Smooth muscle cell (in vitro differentiated cells): ENCODE data around the gene AK2. TPM values are rescaled to one million over a fixed set of nuclear protein-coding genes. Genes with fewer than 3 reads are reported as not detected.
A peak's percentile ranks its signal among the peaks of the same experiment; 100 is the strongest.

Source experiments
- DNase-seq: peaks from one replicate; lab custom pipeline; 2025; ENCODE audit not compliant: unreplicated experiment; lab: John Stamatoyannopoulos, UW
- H2AFZ ChIP-seq: fragments of 200-600 bp; sonication (generic); 2 replicates; pipeline ENCODE4 v1.6.0; 2016; ENCODE audit warnings: antibody characterized with exemption, low read depth, mild to moderate bottlenecking
- H3F3A ChIP-seq: fragments of 200-600 bp; sonication (generic); 2 replicates; pipeline ENCODE4 v1.6.0; 2017; ENCODE audit warnings: antibody characterized with exemption, low read depth
- H3K27ac ChIP-seq: fragments of 200-600 bp; sonication (generic); 2 replicates; pipeline ENCODE4 v1.5.1; 2016; ENCODE audit warnings: low read depth, mild to moderate bottlenecking
- H3K27me3 ChIP-seq: fragments of 200-600 bp; sonication (generic); 2 replicates; pipeline ENCODE4 v1.6.1; 2016; ENCODE audit warnings: low read depth, mild to moderate bottlenecking
- H3K36me3 ChIP-seq: fragments of 200-600 bp; sonication (generic); 2 replicates; pipeline ENCODE4 v1.5.1; 2016; ENCODE audit warnings: low read depth
- H3K4me1 ChIP-seq: fragments of 200-600 bp; sonication (generic); 2 replicates; pipeline ENCODE4 v1.5.1; 2016; ENCODE audit warnings: low read depth
- H3K4me2 ChIP-seq: fragments of 200-600 bp; sonication (generic); 2 replicates; pipeline ENCODE4 v1.6.0; 2016; ENCODE audit warnings: mild to moderate bottlenecking
- H3K4me3 ChIP-seq: fragments of 200-600 bp; sonication (generic); 2 replicates; pipeline ENCODE4 v1.5.1; 2016; ENCODE audit warnings: mild to moderate bottlenecking
- H3K79me2 ChIP-seq: fragments of 200-600 bp; sonication (generic); 2 replicates; pipeline ENCODE4 v1.6.0; 2016; ENCODE audit warnings: low read depth, mild to moderate bottlenecking
- H3K9ac ChIP-seq: fragments of 200-600 bp; sonication (generic); 2 replicates; pipeline ENCODE4 v1.6.0; 2016; ENCODE audit warnings: low read depth
- H3K9me3 ChIP-seq: fragments of 200-600 bp; sonication (generic); replicated peaks from 2 replicates; pipeline ENCODE4 v1.5.1; 2016; ENCODE audit warnings: low read depth
- H4K20me1 ChIP-seq: fragments of 200-600 bp; sonication (generic); 2 replicates; pipeline ENCODE4 v1.6.0; 2016; ENCODE audit warnings: low read depth
- CTCF ChIP-seq: fragments of 200-600 bp; sonication (generic); IDR thresholded peaks from 2 replicates; pipeline ENCODE4 v1.5.1; 2017; ENCODE audit warnings: borderline replicate concordance, mild to moderate bottlenecking, antibody characterized with exemption; ENCODE audit not compliant: insufficient read depth, poor library complexity, severe bottlenecking
- WGBS: methylation state at CpG from one replicate; pipeline ENCODE4 v1.1.7; 2016; ENCODE audit warnings: low lambda C conversion rate; 5-methylcytosine and 5-hydroxymethylcytosine counted together
- polyA plus RNA-seq: library from polyadenylated mRNA; unstranded; fragments of >200 nt; fragmentation: Nextera tagmentation; extraction: Ambion mirVana; gene quantifications from 2 replicates; pipeline ENCODE4 v1.2.1, GENCODE V29; 2016
- total RNA-seq: library from RNA; depleted of rRNA; stranded (reverse); fragments of >200 nt; gene quantifications from 2 replicates; pipeline ENCODE4 v1.2.3, GENCODE V29; 2014

Gene AK2
- total and polyA plus RNA-seq, 2 experiments from 2014 or later: 89.8 to 121 TPM

- TF ChIP-seq CTCF: peak; percentile 51
- H3K79me2 ChIP-seq: no peaks in the 10 kb centered on the region
- 38% methylated on average over 6 of the region's 6 CpGs for WGBS
- no peaks in the 10 kb centered on the region for H4K20me1 ChIP-seq
- peak overlapping the region; percentile 55 for H3K27ac ChIP-seq
- no peaks in the 10 kb centered on the region for H3K9me3 ChIP-seq
- no peak overlapping the region for H3K4me3 ChIP-seq
- no peak for DNase-seq
- H3K36me3 ChIP-seq: no peaks in the 10 kb centered on the region
- no peak overlapping the region for H3K9ac ChIP-seq
- peaks cover 7% of the 10 kb centered on the region for H3F3A ChIP-seq
- H2AFZ ChIP-seq: no peak overlapping the region
- no peaks in the 10 kb centered on the region for H3K27me3 ChIP-seq
- H3K4me1 ChIP-seq: peaks cover 16% of the 10 kb centered on the region
- H3K4me2 ChIP-seq: no peak overlapping the region
These were observed 29.3 kb downstream of the AK2 start for GRCh38 chr1:33007190-33008050.

GRCh38 chr1:33005838-33006421 lies 30.8 kb downstream of the AK2 start:
- Histone ChIP-seq H4K20me1 (no peaks in the 10 kb centered on the region), H3F3A (peaks cover 5% of the 10 kb centered on the region), H3K27me3 (no peaks in the 10 kb centered on the region), H3K4me3 (no peak overlapping the region), H3K4me1 (peaks cover 11% of the 10 kb centered on the region), H2AFZ (no peak overlapping the region), H3K4me2 (no peak overlapping the region), H3K36me3 (no peaks in the 10 kb centered on the region), H3K9me3 (no peaks in the 10 kb centered on the region), H3K9ac (no peak overlapping the region), H3K79me2 (no peaks in the 10 kb centered on the region), H3K27ac (peak overlapping the region; percentile 43)
- 74% methylated on average over 9 of the region's 9 CpGs for whole genome bisulfite sequencing
- no peak for DNase-seq
- TF ChIP-seq CTCF: no peak

- Histone ChIP-seq H3K9me3 (no peaks in the 10 kb centered on the region), H3F3A (peaks cover 5% of the 10 kb centered on the region), H3K4me3 (no peak overlapping the region), H3K9ac (no peak overlapping the region), H3K4me1 (peaks cover 11% of the 10 kb centered on the region), H3K36me3 (no peaks in the 10 kb centered on the region), H3K27me3 (no peaks in the 10 kb centered on the region), H4K20me1 (no peaks in the 10 kb centered on the region), H3K79me2 (no peaks in the 10 kb centered on the region), H3K4me2 (no peak overlapping the region), H3K27ac (peak overlapping the region; percentile 43), H2AFZ (no peak overlapping the region)
- 75% methylated on average over 2 of the region's 2 CpGs for WGBS
- TF ChIP-seq CTCF: no peak
- DNase-seq: no peak
These were observed 31.4 kb downstream of the AK2 start for GRCh38 chr1:33005117-33005837.
